ENCODE measurements around the gene TJP1.

DNA sequence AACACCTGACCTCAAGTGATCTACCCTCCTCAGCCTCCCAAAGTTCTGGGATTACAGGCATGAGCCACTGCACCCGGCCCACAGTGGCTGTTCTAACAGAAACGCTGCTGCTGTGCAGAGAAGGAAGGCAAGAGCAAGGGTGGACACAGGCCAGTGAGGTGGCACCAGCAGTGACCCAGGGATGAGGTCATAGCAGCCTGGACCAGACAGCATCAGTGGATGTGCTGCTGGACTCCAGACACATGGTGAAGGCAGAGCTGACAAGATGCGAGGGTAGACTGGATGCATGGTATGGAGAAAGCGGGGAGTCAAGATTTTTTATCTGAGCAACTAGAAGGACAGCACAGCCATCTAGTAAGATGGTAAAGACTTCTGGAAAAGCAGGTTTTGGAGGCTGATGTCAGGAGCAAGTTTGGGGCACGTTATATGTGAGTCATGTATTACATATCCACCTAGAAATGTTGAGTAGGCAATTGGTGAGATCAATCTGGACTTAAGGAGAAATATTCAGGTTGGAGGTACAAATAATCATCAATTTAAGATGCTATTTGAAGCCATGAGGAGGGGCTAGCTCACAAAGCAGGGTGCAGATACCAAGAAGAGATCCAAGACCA, 22.1 kb upstream of the TJP1 start:
- TF ChIP-seq, protein P1, sequence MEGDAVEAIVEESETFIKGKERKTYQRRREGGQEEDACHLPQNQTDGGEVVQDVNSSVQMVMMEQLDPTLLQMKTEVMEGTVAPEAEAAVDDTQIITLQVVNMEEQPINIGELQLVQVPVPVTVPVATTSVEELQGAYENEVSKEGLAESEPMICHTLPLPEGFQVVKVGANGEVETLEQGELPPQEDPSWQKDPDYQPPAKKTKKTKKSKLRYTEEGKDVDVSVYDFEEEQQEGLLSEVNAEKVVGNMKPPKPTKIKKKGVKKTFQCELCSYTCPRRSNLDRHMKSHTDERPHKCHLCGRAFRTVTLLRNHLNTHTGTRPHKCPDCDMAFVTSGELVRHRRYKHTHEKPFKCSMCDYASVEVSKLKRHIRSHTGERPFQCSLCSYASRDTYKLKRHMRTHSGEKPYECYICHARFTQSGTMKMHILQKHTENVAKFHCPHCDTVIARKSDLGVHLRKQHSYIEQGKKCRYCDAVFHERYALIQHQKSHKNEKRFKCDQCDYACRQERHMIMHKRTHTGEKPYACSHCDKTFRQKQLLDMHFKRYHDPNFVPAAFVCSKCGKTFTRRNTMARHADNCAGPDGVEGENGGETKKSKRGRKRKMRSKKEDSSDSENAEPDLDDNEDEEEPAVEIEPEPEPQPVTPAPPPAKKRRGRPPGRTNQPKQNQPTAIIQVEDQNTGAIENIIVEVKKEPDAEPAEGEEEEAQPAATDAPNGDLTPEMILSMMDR (IDR thresholded peaks at IDR 0.05): no peak
- TF ChIP-seq POLR2AphosphoS5 (IDR thresholded peaks at IDR 0.05) (no peak), POLR2A (IDR thresholded peaks at IDR 0.05) (no peak)

All from upper lobe of left lung (tissue), 4 donors.